Upper lobe of right lung (tissue), 1 donor: ENCODE data around the gene GABRB3. TPM values are rescaled to one million over a fixed set of nuclear protein-coding genes. Genes with fewer than 3 reads are reported as not detected.

Experiments used
- ATAC-seq: fragments of 200-7000 bp; cut with Tn5 transposase; one replicate; pipeline ENCODE4 v1.9.1; 2020; ENCODE audit warnings: mild to moderate bottlenecking, moderate library complexity
- DNase-seq: peaks from one replicate; pipeline ENCODE4 v3.0.0-alpha.2; 2020
- H3K27ac ChIP-seq: fragments of 200-600 bp; one replicate; pipeline ENCODE4 v1.8.0; 2022
- H3K27me3 ChIP-seq: fragments of 200-600 bp; one replicate; pipeline ENCODE4 v1.8.0; 2022; ENCODE audit warnings: mild to moderate bottlenecking
- H3K36me3 ChIP-seq: fragments of 200-600 bp; one replicate; pipeline ENCODE4 v1.8.0; 2022
- H3K4me1 ChIP-seq: fragments of 200-600 bp; one replicate; pipeline ENCODE4 v1.8.0; 2022
- H3K4me3 ChIP-seq: fragments of 200-600 bp; one replicate; pipeline ENCODE4 v1.8.0; 2022; ENCODE audit warnings: mild to moderate bottlenecking
- H3K9me3 ChIP-seq: fragments of 200-600 bp; one replicate; pipeline ENCODE4 v1.8.0; 2022
- intact Hi-C: fragments of 100-400 bp; cut with DNase I; formaldehyde crosslinking; loops from one replicate; pipeline ENCODE4 v1.11.0; 2022
- total RNA-seq: library from RNA; stranded (reverse); fragmentation: NEBNext Ultra II Directional; extraction: Animal tissue kit (Norgen Biotek cat#: 25700); gene quantifications from one replicate; pipeline ENCODE4 v1.2.1, GENCODE V29; 2021
- TF ChIP-seq, protein P1 (sequence below): fragments of 200-600 bp; IDR thresholded peaks from one replicate; pipeline ENCODE4 v1.8.0; 2022; ENCODE audit warnings: antibody characterized with exemption
- donor health status: DM: no; HTN: yes; CAD: no; lungs with severe emphysema.

The GABRB3 gene
- total RNA-seq, 1 donor from 2014 or later, result 3.2 TPM

DNA sequence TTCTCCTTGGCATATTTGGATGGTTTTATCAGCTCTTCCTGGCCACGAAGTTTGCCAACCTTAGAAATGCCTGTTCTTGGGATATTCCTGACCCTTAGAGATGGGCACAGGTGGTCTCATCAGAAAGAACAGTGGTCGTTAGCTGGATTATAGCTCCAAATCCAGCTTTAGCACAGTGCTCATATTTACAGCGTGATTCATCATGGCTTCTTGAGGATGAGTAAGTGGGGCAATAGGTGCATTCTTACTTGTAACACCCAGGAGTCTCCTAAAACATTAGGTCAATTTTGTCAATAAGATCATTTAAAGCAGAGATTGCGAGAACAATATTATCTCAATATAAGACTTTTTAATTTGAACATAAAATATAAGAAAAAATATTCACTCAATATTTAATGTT, 191.9 kb downstream of the GABRB3 start:
- Histone ChIP-seq H3K4me3 (no peak overlapping the region), H3K27ac (no peak overlapping the region), H3K9me3 (no peaks in the 10 kb centered on the region), H3K36me3 (no peaks in the 10 kb centered on the region), H3K27me3 (no peaks in the 10 kb centered on the region), H3K4me1 (no peaks in the 10 kb centered on the region)
- intact Hi-C loops, result no loop called here
- DNase-seq (no peak), ATAC-seq (no peak)
- TF ChIP-seq, protein P1, sequence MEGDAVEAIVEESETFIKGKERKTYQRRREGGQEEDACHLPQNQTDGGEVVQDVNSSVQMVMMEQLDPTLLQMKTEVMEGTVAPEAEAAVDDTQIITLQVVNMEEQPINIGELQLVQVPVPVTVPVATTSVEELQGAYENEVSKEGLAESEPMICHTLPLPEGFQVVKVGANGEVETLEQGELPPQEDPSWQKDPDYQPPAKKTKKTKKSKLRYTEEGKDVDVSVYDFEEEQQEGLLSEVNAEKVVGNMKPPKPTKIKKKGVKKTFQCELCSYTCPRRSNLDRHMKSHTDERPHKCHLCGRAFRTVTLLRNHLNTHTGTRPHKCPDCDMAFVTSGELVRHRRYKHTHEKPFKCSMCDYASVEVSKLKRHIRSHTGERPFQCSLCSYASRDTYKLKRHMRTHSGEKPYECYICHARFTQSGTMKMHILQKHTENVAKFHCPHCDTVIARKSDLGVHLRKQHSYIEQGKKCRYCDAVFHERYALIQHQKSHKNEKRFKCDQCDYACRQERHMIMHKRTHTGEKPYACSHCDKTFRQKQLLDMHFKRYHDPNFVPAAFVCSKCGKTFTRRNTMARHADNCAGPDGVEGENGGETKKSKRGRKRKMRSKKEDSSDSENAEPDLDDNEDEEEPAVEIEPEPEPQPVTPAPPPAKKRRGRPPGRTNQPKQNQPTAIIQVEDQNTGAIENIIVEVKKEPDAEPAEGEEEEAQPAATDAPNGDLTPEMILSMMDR, result no peak

DNA sequence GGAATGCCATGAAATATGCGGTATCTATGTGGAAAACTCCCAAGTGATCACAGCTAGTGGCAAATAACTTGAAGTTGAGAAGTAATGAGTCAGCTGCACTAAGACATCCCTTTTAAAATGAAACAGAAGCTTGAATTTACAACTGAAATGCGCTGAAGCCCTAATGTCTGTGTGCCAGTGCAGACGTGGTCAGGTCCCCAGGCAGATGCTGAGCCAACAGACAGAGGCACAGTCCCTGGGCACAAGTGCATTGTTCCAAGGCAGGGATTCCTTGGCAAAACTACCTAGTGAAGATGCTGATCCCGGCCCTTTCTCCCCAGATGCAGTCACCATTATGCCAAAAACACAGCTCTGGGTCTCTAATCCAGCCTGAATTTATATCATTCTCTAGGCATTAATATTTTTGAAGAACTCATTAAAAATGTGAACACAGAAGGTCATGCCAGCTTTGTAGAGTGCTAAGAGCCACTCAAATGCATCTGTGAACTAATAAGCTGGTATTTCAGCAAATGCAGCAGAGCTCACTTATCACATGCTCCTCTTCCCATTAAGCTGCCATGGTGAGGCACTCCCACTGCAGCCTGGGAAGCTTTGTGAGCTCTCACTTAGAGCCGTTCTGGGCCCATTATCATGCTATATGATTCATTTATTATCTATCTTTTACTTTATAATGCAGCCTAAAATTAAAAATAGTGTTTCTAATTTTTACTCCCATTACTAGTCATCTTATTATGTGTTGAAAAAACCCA, 200.1 kb downstream of the GABRB3 start:
- no peaks in the 10 kb centered on the region for H3K36me3 ChIP-seq
- no peak overlapping the region for H3K4me3 ChIP-seq
- H3K9me3 ChIP-seq, result no peaks in the 10 kb centered on the region
- H3K4me1 ChIP-seq, result no peaks in the 10 kb centered on the region
- TF ChIP-seq, protein P1, result no peak
- H3K27me3 ChIP-seq, result no peaks in the 10 kb centered on the region
- no peak overlapping the region for H3K27ac ChIP-seq
- intact Hi-C loops, result no loop called here
- DNase-seq, result no peak
- ATAC-seq, result no peak

DNA sequence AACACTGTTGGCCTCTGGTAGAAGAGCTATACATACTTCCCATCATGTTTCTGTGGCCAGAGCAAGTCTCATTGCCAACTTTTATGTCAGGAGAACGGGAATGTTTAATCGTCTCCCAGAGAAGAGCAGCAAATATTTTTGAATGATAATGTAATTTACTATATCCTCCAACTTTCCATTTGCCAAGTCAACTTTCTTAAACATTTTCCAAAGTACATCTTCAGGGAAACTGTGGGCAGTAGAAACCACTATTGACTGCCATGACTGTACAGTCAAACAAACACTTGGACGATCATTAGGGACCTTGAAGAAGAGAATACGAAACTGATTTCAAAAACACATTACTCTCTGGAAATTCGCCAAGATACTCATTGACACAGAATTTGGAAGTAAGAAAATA, 201.5 kb downstream of the GABRB3 start:
- Histone ChIP-seq H3K4me1 (no peaks in the 10 kb centered on the region), H3K36me3 (no peaks in the 10 kb centered on the region), H3K4me3 (no peak overlapping the region), H3K9me3 (no peaks in the 10 kb centered on the region), H3K27ac (no peak overlapping the region), H3K27me3 (no peaks in the 10 kb centered on the region)
- ATAC-seq (no peak), DNase-seq (no peak)
- intact Hi-C loops, result no loop called here
- TF ChIP-seq, protein P1, result no peak

DNA sequence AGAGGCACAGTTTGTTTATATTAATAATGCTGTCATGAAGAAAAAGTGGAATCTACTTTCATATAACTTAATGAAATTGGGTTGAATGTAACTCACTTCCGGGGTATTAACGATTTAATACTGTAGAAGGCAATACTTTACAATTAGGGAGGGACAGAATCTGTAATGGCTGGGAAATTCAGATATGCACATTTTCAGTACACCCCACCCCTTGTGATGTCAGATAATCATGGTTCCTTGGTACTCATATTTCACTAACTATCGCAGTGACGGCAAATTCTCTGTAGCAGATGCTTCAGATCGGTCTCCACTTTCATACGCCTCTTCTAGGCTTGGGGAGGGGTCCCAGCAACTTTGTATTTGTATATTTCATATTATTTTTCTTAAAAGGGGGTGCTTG, 207.3 kb downstream of the GABRB3 start:
- Histone ChIP-seq H3K27ac (no peak overlapping the region), H3K9me3 (no peaks in the 10 kb centered on the region), H3K27me3 (no peaks in the 10 kb centered on the region), H3K4me1 (no peaks in the 10 kb centered on the region), H3K4me3 (no peak overlapping the region), H3K36me3 (no peaks in the 10 kb centered on the region)
- ATAC-seq, result no peak
- TF ChIP-seq, protein P1, result no peak
- no peak for DNase-seq
- intact Hi-C loops, result no loop called here

DNA sequence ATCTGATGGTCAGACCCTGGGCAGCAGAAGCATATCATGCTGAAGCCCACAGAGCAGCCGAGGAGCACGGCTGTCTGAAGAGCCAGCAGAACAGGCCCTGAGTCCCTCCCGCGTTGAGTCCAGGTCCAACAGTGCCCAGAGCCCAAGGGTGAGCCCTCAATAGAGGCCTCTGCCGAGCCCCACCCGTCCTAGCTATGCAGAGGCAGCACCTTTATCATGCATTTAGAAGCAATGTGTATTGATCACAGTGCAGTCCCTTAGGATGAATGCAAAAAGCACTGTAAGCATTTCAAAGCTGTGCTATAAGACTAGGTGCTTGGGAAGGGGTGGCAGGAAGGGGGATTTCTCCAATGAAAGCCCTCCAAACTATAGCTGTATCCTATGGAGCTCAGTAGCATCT, 208.5 kb downstream of the GABRB3 start:
- H3K9me3 ChIP-seq, result no peaks in the 10 kb centered on the region
- intact Hi-C loops, result no loop called here
- no peaks in the 10 kb centered on the region for H3K4me1 ChIP-seq
- DNase-seq (no peak), ATAC-seq (no peak)
- H3K27ac ChIP-seq, result no peak overlapping the region
- TF ChIP-seq, protein P1, result no peak
- H3K4me3 ChIP-seq, result no peak overlapping the region
- no peaks in the 10 kb centered on the region for H3K36me3 ChIP-seq
- no peaks in the 10 kb centered on the region for H3K27me3 ChIP-seq

DNA sequence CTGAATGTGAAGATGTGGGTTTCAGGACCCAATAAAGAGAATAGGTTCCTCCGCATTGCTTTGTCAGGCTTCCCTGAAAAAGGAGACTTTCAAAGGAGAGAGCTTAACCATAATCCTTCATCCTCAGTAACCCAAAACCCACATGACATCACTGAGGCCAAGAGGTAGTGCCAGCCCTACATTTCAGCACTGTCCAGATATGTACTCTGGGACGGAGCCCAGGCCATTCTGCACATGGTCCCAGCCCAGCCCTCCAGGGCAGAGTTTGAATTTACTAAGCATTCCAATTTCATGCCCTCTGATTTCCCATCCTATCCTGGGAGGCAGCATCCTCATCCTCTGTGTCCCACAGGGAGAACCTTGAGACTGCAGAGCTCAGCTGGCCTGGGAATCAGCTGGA, 210.5 kb downstream of the GABRB3 start:
- Histone ChIP-seq H3K36me3 (no peaks in the 10 kb centered on the region), H3K9me3 (no peaks in the 10 kb centered on the region), H3K27me3 (no peaks in the 10 kb centered on the region), H3K4me3 (no peak overlapping the region), H3K4me1 (no peaks in the 10 kb centered on the region), H3K27ac (no peak overlapping the region)
- intact Hi-C loops, result no loop called here
- ATAC-seq (no peak), DNase-seq (no peak)
- TF ChIP-seq, protein P1, result no peak
